Umbilical cord (tissue), 2 donors: ENCODE results near the gene CELF1. TPM values are rescaled to one million over a fixed set of nuclear protein-coding genes. Genes with fewer than 3 reads are reported as not detected.
A peak's percentile ranks its signal among the peaks of the same experiment; 100 is the strongest.

Experiments used
- DNase-seq: peaks from one replicate; pipeline ENCODE4 v3.0.0-alpha.2; 2015; ENCODE audit warnings: low spot score
- total RNA-seq: library from RNA; depleted of rRNA; stranded (reverse); fragments of >200 nt; gene quantifications from one replicate; pipeline ENCODE4 v1.2.3, GENCODE V29; 2014; ENCODE audit warnings: low replicate concordance; ENCODE audit not compliant: insufficient read depth

CELF1 gene
- total RNA-seq, 1 donor from 2014 or later: 120 TPM

DNA sequence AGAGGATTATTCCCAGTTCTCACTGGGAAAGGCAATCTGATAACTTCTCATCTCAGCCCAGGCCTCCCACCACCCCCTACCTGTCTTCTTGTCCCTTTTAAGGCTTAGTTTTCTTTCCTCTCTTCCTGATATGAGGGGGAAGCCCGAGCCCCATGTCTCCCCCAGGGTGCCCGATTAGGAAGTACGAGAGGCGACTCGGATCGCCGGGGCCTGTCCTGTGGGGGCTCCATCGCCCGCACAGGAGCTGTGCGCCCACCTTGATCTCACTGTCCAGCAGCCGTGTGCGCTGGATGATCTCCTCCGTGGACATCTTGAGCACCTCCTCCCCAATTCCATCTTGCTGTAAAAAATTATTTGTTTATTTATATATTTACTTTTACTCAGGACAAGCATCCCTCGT, 127.3 kb downstream of the CELF1 start:
- no peak for DNase-seq

DNA sequence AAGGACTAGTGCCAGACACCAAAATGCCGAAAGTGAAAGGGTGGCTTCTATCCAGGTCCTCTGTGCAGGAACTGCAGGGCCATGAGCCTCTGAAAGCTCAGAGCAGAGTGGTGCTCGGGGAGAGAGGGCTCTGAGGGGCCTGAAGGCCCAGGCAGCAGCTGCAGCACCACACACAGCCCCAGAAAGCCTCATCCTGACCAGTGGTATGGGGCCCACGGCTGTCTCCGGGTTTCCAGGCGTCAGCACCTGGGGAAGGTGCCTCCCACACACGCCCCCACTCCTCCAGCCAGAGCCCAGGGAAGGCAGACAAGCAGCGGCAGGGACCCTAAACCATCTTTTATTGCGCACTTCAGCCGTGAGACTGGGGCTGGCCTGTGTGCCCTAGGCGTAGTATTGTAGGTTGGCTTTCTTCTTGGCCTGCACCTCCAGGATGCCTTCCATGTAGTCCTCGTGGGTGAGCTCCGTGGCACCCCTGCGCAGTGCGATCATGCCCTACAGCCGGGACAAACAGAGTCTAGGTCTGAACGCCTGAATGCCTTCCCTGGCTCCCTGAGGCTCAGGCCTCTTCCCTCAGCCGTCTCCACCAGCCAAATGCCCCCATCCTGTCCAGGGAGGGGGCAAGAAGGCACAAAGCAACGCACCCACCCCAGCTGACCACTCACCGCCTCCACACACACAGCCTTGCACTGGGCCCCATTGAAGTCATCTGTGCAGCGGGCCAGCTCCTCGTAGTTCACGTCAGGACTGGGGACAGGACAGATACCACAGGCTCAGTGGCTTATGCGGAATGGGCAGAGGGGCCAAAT, 134.3 kb downstream of the CELF1 start:
- DNase-seq: no peak

DNA sequence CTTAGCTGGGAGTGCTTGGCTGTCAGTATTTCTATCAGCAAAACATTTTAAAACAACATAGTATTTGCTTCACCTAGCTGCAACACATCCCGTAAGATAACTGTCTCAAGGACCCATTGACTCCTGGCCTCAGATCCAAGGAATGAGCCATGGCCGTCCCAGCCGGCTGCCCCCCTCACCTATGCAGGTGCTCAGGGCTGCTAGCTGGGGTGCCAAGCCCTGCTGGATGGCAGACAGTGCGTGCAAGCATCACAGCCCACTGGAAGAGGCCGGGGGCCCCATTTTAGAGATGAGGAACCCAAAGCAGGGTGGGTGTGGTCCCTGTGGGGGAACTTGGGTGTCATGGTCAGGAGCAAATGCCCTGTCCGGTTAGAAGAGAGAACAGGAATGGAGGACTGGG, 135.2 kb downstream of the CELF1 start:
- DNase-seq: no peak

DNA sequence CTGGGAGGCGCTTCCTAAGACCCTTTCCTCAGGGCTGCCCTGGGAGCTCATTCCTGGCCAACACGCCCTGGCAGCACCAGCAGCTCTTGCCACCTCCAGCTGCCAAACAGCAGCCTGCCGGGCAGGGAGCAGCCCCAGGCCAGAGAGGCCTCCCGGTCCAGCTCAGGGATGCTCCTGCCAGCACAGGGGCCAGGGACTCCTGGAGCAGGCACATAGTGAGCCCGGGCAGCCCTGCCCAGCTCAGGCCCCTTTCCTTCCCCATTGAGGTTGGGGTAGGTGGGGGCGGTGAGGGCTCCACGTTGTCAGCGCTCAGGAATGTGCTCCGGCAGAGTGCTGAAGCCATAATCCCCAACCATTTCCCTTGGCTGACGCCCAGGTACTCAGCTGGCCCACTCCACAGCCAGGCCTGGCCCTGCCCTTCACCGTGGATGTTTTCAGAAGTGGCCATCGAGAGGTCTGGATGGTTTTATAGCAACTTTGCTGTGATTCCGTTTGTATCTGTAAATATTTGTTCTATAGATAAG, 136.9 kb downstream of the CELF1 start:
- peak; percentile 96 for DNase-seq

Other genes with a start within 250 kb of the CELF1 start
- 1.2 TPM for gene MYBPC3, start 200.4 kb downstream of the CELF1 start, total RNA-seq
- gene SPI1, start 174.6 kb downstream of the CELF1 start, total RNA-seq: 8.2 TPM
- gene SLC39A13, start 144.5 kb downstream of the CELF1 start, total RNA-seq: 74.6 TPM
- gene PSMC3, start 126.7 kb downstream of the CELF1 start, total RNA-seq: 79.9 TPM
- 0.96 TPM for gene RAPSN, start 104.0 kb downstream of the CELF1 start, total RNA-seq
- gene PTPMT1, start 12.5 kb upstream of the CELF1 start, total RNA-seq: 26.7 TPM
- gene KBTBD4, start 25.8 kb upstream of the CELF1 start, total RNA-seq: 11.3 TPM
- gene NDUFS3, start 25.9 kb upstream of the CELF1 start, total RNA-seq: 40.2 TPM
- not detected for gene FAM180B, start 33.5 kb upstream of the CELF1 start, total RNA-seq
- 4.3 TPM for gene C1QTNF4, start 41.3 kb upstream of the CELF1 start, total RNA-seq
- gene MTCH2, start 89.4 kb upstream of the CELF1 start, total RNA-seq: 39.7 TPM
- gene AGBL2, start 162.2 kb upstream of the CELF1 start, total RNA-seq: 1.2 TPM
- 133 TPM for gene FNBP4, start 214.2 kb upstream of the CELF1 start, total RNA-seq